HG02885 (cell line): ENCODE results near the gene GMPS.
A peak's percentile ranks its signal among the peaks of the same experiment; 100 is the strongest.
"Not testable (repeated sequence)": the region's sequence is repeated elsewhere in the genome, so short reads cannot be mapped to it uniquely, and the experiment has no call there.

ENCODE experiments used
- ATAC-seq: cut with Tn5 transposase; IDR thresholded peaks from one replicate; pipeline ENCODE4 v1.9.1; 2021; ENCODE audit warnings: mild to moderate bottlenecking; ENCODE audit not compliant: unreplicated experiment, poor library complexity

GMPS gene

GRCh38 chr3:155870945-155871745 is 695 bp downstream of the GMPS start:
- ATAC-seq = peak; percentile 29

GRCh38 chr3:155871746-155872158 is 1.3 kb downstream of the GMPS start:
- peak; percentile 4 for ATAC-seq

DNA sequence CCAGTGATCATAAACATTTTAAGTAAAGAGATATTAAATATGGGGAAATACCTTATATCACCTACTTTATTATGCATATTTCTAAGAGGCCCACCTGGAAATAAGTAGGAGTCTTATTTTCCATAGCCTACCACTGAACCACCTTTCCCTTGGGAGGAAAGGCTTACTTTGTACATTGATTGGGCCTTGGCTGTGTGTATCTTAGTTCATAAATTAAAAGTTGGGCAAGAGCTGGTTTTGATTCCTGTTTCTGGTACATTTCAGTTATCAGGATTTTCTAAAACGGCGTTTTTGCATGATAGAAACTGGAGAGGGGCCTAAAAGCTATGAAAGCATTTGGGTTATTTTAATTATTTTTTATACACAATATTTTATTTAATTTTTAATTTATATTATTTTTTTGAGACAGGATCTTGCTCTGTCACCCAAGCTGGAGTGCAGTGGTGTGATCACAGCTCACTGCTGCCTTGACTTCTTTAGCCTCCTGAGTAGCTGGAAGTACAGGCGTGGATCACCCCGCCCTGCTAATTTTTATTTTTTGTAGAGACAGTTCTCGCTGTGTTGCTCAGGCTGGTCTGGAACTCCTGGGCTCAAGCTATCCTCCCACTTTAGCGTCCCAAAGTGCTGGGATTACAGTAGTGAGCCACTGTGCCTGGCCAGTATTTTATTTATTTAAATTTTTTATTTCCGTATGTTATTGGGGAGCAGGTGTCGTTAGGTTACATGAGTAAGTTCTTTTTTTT is 2.6 kb downstream of the GMPS start:
- ATAC-seq = no peak

DNA sequence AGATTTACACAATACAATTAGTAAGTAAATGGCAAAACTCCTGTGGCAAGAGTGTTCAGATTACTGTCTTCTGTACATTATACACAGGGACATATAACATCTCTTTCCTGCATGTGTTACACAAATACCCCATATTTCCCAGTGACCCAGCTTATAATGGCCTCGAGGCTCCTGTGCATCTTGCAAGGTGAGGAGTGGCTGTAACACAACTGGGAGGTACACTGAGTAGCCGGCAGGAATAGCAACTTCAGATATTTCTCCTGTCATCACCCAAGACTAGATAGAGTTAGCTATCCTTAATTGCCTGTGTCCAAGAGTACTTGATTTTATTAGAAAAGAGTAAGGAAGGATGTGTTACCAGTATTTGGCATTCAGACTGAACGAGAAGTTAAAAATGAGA is 5.6 kb downstream of the GMPS start:
- no peak for ATAC-seq

- ATAC-seq = no peak
These were observed 6.1 kb downstream of the GMPS start for GRCh38 chr3:155876503-155876902.

DNA sequence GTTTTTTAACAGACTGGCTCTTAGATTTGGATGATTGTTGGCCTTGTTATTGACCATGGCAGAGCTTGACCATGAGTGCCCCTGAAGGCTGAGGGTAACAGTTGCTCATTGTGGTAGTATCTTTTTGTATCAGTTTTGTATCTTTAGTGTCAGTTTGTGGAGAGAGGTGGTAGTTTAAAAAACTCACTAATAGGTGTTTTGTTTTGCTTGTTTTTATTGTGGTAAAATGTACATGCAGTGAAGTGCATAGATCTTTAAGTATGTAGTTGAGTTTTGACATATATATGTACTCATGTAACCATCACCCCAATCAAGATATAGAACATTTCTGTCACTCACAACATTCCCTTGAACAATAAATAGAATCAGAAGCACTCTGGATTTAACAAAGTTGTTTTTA is 9.8 kb downstream of the GMPS start:
- peak; percentile 40 for ATAC-seq

- no peak for ATAC-seq
These were observed 13.8 kb downstream of the GMPS start for GRCh38 chr3:155884292-155884691.

GRCh38 chr3:155885292-155885691 is 14.8 kb downstream of the GMPS start:
- no peak for ATAC-seq

DNA sequence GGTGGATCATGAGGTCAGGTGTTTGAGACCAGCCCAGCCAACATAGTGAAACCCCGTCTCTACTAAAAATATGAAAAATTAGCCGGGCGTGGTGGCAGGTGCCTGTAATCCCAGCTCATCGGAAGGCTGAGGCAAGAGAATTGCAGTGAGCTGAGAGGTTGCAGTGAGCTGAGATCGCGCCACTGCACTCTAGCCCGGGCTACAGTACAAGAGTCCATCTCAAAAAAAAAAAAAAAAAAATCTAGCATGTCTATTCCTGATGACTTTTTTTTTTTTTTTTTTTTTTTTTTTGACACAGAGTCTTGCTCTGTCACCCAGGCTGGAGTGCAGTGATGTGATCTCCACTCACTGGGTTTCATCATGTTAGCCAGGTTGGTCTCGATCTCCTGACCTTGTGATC is 15.9 kb downstream of the GMPS start:
- ATAC-seq = not testable (repeated sequence)

DNA sequence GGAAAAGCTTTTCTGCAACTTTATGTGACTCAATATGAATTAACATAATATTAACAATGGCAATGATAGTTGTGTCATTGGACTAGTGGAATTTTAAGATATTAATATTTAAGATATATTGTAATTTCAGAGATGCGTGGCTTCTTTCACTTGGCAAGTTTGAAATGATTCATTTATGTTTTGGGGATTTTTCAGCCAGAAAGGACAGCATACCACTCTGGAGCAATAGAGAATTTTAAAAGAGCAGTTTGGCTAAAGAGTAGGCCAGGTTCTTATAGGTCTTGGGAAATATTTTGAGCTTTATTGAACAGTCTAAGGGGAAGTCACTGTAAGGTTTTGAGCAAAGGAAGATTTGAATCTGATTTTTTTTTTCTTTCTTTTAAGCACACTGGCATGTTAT is 16.5 kb downstream of the GMPS start:
- ATAC-seq = no peak

GRCh38 chr3:155889212-155889611 is 18.8 kb downstream of the GMPS start:
- ATAC-seq = no peak

- ATAC-seq = no peak
These were observed 19.5 kb downstream of the GMPS start for GRCh38 chr3:155889952-155890351.

DNA sequence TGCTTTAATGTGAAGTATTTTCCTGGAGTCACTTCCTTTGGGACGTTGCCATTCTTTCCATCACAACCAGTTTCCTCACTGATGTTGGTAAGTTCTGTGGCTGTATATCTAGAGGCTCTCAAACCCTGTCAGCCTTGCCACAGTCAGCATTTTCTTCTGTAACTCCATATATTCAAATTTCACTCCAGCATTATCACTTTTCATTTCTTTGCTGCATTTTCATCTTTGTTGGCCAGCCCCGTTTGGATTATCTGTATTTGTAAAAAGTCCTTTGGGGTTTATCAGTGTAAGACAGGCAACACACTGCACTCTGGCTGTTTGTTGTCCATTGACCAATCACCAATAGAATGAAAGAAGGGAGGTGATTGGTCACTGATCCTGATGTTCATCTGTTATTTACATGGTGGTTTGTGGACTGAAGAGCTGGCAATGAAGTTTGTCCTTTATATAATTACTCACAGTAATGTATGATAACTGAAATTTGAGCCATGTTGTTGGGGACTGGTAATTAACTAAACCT is 20.3 kb downstream of the GMPS start:
- ATAC-seq = peak; percentile 49

DNA sequence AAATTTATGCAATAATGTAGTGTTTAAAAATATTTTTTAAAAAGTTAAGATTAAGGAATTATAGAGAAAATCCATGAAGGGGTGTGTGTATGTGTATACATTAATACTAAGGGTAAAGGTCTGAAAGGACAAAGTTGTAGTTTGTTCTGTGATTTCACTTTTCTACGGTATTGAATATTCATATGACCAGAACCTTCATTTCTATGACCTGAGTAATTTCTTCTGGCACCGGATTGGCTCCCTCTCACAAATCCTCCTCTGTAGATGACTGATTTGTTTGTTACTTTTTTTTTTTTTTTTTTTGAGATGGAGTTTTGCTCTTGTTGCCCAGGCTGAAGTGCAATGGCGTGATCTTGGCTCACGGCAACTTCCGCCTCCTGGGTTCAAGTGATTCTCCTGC is 20.9 kb downstream of the GMPS start:
- ATAC-seq = no peak

DNA sequence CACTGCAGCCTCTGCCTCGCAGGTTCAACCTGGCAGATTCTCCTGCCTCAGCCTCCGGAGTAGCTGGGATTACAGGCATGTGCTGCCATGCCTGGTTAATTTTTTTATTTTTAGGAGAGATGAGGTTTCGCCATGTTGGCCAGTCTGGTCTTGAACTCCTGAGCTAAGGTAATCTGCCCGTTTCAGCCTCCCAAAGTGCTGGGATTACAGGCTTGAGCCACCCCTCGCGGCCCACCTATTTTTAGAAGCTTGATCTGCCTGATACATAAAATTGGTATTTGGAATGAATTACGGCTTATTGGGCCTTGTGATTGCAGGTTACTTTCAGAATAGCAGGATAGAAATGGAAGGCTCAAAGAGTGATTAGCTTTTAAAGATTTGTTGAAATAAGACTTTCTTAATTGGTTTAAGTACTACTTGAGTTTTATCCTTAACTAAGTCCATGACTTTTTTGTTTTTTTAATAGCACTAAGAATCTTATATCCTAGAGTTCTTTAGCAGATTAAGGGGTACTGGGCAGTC is 25.0 kb downstream of the GMPS start:
- no peak for ATAC-seq

DNA sequence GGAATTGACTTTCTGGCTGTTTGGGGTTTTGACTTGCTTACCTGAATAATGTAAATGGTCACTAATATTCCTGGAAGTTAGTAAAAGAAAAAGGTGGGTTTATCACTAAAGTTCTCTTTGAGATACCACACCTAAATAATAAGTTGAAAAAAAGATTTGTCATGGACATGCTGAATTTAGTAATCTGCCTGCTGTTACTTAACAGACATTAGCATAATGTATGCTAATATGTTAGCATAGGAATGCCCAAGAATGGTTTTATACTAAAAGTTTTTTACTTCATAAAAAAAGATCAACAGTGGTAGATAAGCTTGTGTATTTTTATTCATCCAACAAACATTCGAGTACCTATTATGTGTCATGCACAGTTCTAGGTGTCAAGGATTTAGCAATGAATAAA is 36.5 kb downstream of the GMPS start:
- no peak for ATAC-seq

DNA sequence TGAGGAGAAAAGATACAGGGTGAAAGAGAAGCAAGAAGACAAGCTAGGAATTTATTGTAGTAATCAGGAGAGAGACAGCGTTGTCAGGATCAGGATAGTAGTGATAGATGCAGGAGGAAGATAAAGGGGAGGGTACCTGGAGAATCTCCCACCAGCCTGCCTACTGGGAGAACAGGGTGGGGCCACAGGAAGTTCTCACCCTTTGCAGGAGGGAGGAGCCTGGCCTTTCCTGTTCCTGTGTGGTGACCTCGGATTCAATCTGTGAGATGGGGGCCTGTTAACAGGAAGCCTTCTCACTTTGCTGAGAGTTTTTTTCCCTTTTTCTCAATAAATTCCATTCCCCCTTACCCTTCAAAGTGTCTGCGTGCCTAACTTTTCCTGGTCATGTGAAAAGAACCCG is 37.6 kb downstream of the GMPS start:
- no peak for ATAC-seq

DNA sequence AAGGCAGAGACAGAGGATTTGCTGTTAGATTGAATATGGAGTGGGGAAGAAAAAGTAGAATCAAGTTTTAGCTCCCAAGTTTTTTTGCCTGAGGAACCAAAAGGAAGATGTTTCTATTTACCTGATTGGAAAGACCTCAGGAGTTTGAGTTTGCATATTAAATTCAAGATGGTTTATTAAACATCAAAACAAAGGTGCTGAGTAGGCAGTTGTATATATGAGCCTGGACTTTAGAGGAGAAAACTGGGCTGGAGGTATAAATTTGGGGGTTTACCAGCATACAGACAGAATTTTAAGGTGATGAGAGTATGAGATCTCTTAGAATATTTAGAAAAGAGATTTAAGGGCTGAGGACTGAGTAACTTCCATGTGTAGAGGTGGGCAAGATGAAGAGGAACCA is 38.2 kb downstream of the GMPS start:
- no peak for ATAC-seq

GRCh38 chr3:155912090-155912489 is 41.6 kb downstream of the GMPS start:
- ATAC-seq = no peak

DNA sequence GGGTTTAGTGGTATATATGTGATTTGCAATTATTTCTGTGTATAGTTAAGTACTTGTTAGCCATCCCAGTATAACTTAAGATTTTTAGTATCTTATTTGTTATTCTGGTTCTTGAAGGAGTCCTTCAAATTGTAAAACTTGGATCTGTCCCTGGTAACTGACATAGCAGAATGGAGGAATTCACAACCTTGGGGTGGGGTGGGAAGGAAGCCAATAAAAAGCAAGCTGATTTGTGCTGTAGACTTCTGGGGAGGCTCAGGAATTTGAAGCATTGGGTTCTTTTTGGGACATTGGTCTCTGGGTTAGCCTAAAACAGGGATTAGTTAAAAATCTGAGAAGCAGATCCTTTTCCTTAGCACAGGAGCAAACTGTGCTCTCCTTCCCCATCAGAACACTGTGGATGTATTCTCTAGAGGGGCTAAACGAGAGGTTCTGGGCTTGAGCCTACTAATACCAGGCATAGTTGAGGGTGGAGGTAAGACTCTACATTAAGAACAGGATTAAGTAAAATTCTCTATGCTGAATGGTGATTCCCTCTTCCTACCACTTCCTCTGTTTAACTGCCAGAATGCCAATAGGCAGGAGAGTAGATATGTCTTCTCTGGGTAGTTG is 42.2 kb downstream of the GMPS start:
- no peak for ATAC-seq

DNA sequence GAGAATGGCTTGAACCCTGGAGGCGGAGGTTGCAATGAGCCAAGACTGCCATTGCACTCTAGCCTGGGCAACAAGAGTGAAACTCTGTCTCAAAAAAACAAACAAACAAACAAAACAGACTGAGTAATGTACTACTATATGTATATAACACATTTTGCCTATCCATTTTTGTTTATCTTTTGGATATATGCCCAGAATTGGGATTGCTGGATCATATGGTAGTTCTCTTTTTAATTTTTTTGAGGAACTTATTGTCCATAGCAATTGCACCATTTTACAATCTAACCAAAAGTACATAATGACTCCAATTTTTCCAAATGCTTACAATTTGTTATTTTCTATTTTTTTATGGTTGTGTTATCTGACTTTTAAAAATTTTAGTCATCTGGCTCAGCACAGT is 47.3 kb downstream of the GMPS start:
- no peak for ATAC-seq
